SK-N-SH (cell line): ENCODE results near the gene ARID1B. TPM values are rescaled to one million over a fixed set of nuclear protein-coding genes. Genes with fewer than 3 reads are reported as not detected.

ENCODE experiments used
- CTCF ChIA-PET: fragments of 300-600, 350-600 bp; formaldehyde crosslinking; extraction: SDS; loops from one replicate; lab custom pipeline; 2021; lab: Yijun Ruan, JAX
- POLR2A ChIA-PET: fragments of 350-600 bp; sonication (Branson Sonifier 250); formaldehyde crosslinking; extraction: SDS; loops from one replicate; lab custom pipeline; 2020; ENCODE audit warnings: antibody characterized with exemption, inconsistent platforms; lab: Yijun Ruan, JAX
- DNase-seq: peaks from one replicate; pipeline ENCODE4 v3.0.0; 2012
- H2AFZ ChIP-seq: fragments of 200-600 bp; sonication (generic); 2 replicates; pipeline ENCODE4 v1.8.1; 2016; ENCODE audit warnings: antibody characterized with exemption, mild to moderate bottlenecking, low read depth
- H3F3A ChIP-seq: fragments of 200-600 bp; sonication (generic); replicated peaks from 2 replicates; pipeline ENCODE3; 2016; ENCODE audit warnings: antibody characterized with exemption, mild to moderate bottlenecking; ENCODE audit not compliant: insufficient read depth
- H3K27ac ChIP-seq, 2 experiments: fragments of 200-500 bp in 1 of 2; fragments of 200-600 bp in 1 of 2; sonication (Bioruptor generic) in 1 of 2; sonication (generic), shearing (Covaris generic) in 1 of 2; 2 replicates each; pipeline versions ENCODE4 v1.5.1 to v1.6.1; 2014 to 2016; ENCODE audit warnings: low read depth in 2 of 2, inconsistent platforms in 1 of 2, low read length in 1 of 2, mild to moderate bottlenecking in 1 of 2, mixed read lengths in 1 of 2
- H3K27me3 ChIP-seq: fragments of 200-600 bp; sonication (generic), shearing (Covaris generic); 2 replicates; pipeline ENCODE4 v1.6.1; 2016; ENCODE audit warnings: mixed run types; ENCODE audit not compliant: insufficient read depth
- H3K36me3 ChIP-seq, 2 experiments: fragments of 200-500 bp in 1 of 2; fragments of 200-600 bp in 1 of 2; sonication (Bioruptor generic) in 1 of 2; sonication (generic) in 1 of 2; replicated peaks in 1 of 2; 2 replicates each; pipeline versions ENCODE3 to v1.5.1; 2014 to 2016; ENCODE audit warnings: low read length in 1 of 2, mild to moderate bottlenecking in 1 of 2; ENCODE audit not compliant: insufficient read depth in 2 of 2, control insufficient read depth in 1 of 2
- H3K4me1 ChIP-seq, 2 experiments: fragments of 200-500 bp in 1 of 2; fragments of 200-600 bp in 1 of 2; sonication (Bioruptor generic) in 1 of 2; sonication (generic), shearing (Covaris generic) in 1 of 2; 2 replicates each; pipeline versions ENCODE4 v1.5.1 to v1.6.1; 2014 to 2016; ENCODE audit warnings: low read depth in 1 of 2, low read length in 1 of 2, mixed run types in 1 of 2; ENCODE audit not compliant: insufficient read depth in 2 of 2, control insufficient read depth in 1 of 2
- H3K4me2 ChIP-seq: fragments of 200-600 bp; sonication (generic), shearing (Covaris generic); 2 replicates; pipeline ENCODE4 v1.6.1; 2017; ENCODE audit warnings: mixed run types
- H3K4me3 ChIP-seq, 2 experiments: fragments of 200-500 bp in 1 of 2; fragments of 200-600 bp in 1 of 2; sonication (Bioruptor generic) in 1 of 2; sonication (generic), shearing (Covaris generic) in 1 of 2; 2 replicates each; pipeline versions ENCODE4 v1.5.1 to v1.8.1; 2014 to 2016; ENCODE audit warnings: low read depth in 2 of 2, inconsistent platforms in 1 of 2, low read length in 1 of 2, mild to moderate bottlenecking in 1 of 2, mixed read lengths in 1 of 2, moderate library complexity in 1 of 2
- H3K79me2 ChIP-seq: fragments of 200-600 bp; sonication (generic); 2 replicates; pipeline ENCODE4 v1.8.1; 2017; ENCODE audit warnings: mild to moderate bottlenecking; ENCODE audit not compliant: insufficient read depth
- H3K9ac ChIP-seq: fragments of 200-600 bp; sonication (generic); 2 replicates; pipeline ENCODE4 v1.6.1; 2017; ENCODE audit warnings: mixed run types
- H3K9me2 ChIP-seq: fragments of 200-600 bp; sonication (generic); 2 replicates; pipeline ENCODE4 v1.6.1; 2017; ENCODE audit warnings: mixed run types
- H3K9me3 ChIP-seq: fragments of 200-600 bp; sonication (generic); 2 replicates; pipeline ENCODE4 v1.6.1; 2017; ENCODE audit warnings: mixed run types, mild to moderate bottlenecking, moderate library complexity
- H4K20me1 ChIP-seq: fragments of 200-600 bp; sonication (generic); 2 replicates; pipeline ENCODE4 v1.6.1; 2017; ENCODE audit warnings: mild to moderate bottlenecking, mixed run types; ENCODE audit not compliant: insufficient read depth
- FOXJ3 ChIP-seq: sonication (generic); formaldehyde crosslinking; IDR thresholded peaks from 2 replicates; pipeline ENCODE4 v1.5.1; 2020; ENCODE audit warnings: mild to moderate bottlenecking, missing genetic modification reagents
- GABPA ChIP-seq: IDR thresholded peaks from 2 replicates; pipeline ENCODE4 v1.4.0; 2012; ENCODE audit warnings: low read depth, mild to moderate bottlenecking
- GATA2 ChIP-seq: sonication (generic); formaldehyde crosslinking; IDR thresholded peaks from 2 replicates; pipeline ENCODE4 v1.5.0; 2020; ENCODE audit warnings: mild to moderate bottlenecking, missing genetic modification reagents
- MEF2A ChIP-seq: IDR thresholded peaks from 2 replicates; pipeline ENCODE4 v1.4.0; 2012; ENCODE audit warnings: low read depth, borderline replicate concordance
- NFIC ChIP-seq: IDR thresholded peaks from 2 replicates; pipeline ENCODE4 v1.4.0; 2012; ENCODE audit warnings: borderline replicate concordance
- RAD21 ChIP-seq: IDR thresholded peaks from 2 replicates; pipeline ENCODE4 v1.6.1; 2012; ENCODE audit warnings: mild to moderate bottlenecking, low read length
- RFX5 ChIP-seq: IDR thresholded peaks from 2 replicates; pipeline ENCODE4 v1.6.1; 2012; ENCODE audit warnings: mild to moderate bottlenecking, improper control_type of control experiment, low read length
- SMC3 ChIP-seq: IDR thresholded peaks from 2 replicates; pipeline ENCODE4 v1.6.1; 2012; ENCODE audit warnings: low read depth, low read length, improper control_type of control experiment
- TAF1 ChIP-seq: IDR thresholded peaks from 2 replicates; pipeline ENCODE4 v1.6.1; 2012; ENCODE audit warnings: low read depth, mild to moderate bottlenecking, low read length, moderate library complexity, borderline replicate concordance
- TEAD4 ChIP-seq: IDR thresholded peaks from 2 replicates; pipeline ENCODE4 v1.4.0; 2012; ENCODE audit warnings: mild to moderate bottlenecking, borderline replicate concordance; ENCODE audit not compliant: insufficient read depth
- WGBS: methylation state at CpG from one replicate; pipeline ENCODE4 v1.1.6; 2017; ENCODE audit warnings: low lambda C conversion rate; 5-methylcytosine and 5-hydroxymethylcytosine counted together
- polyA plus RNA-seq, 3 experiments: library from polyadenylated mRNA; depleted of rRNA; stranded (reverse); fragments of >200 nt; gene quantifications; 2 replicates each; pipeline ENCODE4 v1.2.3, GENCODE V29; 2012
- TF ChIP-seq, protein P1 (sequence below): fragments of 150-350 bp; IDR thresholded peaks from 2 replicates; pipeline ENCODE4 v1.6.1; 2016; ENCODE audit warnings: mild to moderate bottlenecking, low read depth, low read length
- TF ChIP-seq, protein P2 (sequence below): IDR thresholded peaks from 2 replicates; pipeline ENCODE4 v1.4.0; 2012; ENCODE audit warnings: low read depth, borderline replicate concordance
- TF ChIP-seq, protein P3 (sequence below): IDR thresholded peaks from 2 replicates; pipeline ENCODE4 v1.6.1; 2012; ENCODE audit warnings: mild to moderate bottlenecking, low read depth, low read length, moderate library complexity

ARID1B gene
- polyA plus RNA-seq, 1 of the 3 experiments (the other 2 are of a cell fraction), result 13.6 TPM

DNA sequence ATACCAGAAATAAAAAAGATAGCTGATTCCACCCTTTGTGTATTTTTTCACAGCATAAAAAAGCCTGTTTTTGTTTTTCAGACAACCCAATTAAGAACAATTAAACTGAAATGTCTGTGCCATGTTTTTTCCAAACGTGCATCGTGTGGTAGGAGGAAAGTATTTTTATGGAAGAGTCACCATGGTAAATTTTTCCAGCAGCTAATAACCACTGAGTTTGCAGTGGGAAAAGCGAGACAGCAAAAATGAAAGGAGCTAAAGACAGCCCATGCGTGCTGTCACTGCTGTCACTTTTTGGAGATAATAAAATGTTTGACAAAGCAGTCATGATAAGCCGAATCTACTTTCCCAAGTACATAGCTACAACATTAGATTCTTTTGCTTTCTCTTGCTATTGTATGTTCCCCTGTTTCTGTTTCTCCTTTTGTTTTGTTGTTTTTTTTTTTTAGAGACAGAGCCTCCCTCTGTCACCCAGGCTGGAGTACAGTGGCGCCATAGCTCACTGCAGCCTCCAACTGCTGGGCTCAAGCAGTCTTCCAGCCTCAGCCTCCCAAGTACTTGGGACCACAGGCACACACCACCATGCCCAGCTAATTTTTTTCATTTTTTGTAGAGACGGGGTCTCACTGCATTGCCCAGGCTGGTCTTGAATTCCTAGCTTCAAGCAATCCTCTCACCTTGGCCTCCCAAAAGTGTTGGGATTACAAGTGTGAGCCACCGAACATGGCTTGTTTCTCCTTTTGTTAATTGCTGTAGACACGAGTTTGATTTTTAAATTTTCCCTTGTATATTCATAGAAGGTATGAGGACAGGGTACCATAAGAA is 284.8 kb downstream of the ARID1B start:
- WGBS, result 93% methylated on average over 9 of the region's 9 CpGs
- H3K9me2 ChIP-seq, result no peaks in the 10 kb centered on the region
- ChIA-PET CTCF (interaction anchor here (0.7 to 3.5 kb wide), 4 partner anchors 10 to 122 kb away, joined by 3 to 16 read pairs (median 4); no protein-coding TSS in a partner anchor), POLR2A (no interaction called here)
- H3K9ac ChIP-seq, result no peak overlapping the region
- H3F3A ChIP-seq, result peaks cover 8% of the 10 kb centered on the region
- no peak for DNase-seq
- no peak overlapping the region for H3K4me3 ChIP-seq
- no peak overlapping the region for H2AFZ ChIP-seq
- H3K4me1 ChIP-seq, result peaks cover 12 to 18% of the 10 kb centered on the region in 2 experiments; a peak in 3 of 4 replicates
- H3K27me3 ChIP-seq, result no peaks in the 10 kb centered on the region
- no peak for TF ChIP-seq GABPA
- no peak for TF ChIP-seq MEF2A
- TF ChIP-seq, protein P1, sequence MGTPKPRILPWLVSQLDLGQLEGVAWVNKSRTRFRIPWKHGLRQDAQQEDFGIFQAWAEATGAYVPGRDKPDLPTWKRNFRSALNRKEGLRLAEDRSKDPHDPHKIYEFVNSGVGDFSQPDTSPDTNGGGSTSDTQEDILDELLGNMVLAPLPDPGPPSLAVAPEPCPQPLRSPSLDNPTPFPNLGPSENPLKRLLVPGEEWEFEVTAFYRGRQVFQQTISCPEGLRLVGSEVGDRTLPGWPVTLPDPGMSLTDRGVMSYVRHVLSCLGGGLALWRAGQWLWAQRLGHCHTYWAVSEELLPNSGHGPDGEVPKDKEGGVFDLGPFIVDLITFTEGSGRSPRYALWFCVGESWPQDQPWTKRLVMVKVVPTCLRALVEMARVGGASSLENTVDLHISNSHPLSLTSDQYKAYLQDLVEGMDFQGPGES, result no peak
- no peak for TF ChIP-seq TEAD4
- TF ChIP-seq TAF1, result no peak
- TF ChIP-seq, protein P2, sequence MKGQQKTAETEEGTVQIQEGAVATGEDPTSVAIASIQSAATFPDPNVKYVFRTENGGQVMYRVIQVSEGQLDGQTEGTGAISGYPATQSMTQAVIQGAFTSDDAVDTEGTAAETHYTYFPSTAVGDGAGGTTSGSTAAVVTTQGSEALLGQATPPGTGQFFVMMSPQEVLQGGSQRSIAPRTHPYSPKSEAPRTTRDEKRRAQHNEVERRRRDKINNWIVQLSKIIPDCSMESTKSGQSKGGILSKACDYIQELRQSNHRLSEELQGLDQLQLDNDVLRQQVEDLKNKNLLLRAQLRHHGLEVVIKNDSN, result no peak
- no peak for TF ChIP-seq NFIC
- TF ChIP-seq SMC3, result no peak
- TF ChIP-seq, protein P3, sequence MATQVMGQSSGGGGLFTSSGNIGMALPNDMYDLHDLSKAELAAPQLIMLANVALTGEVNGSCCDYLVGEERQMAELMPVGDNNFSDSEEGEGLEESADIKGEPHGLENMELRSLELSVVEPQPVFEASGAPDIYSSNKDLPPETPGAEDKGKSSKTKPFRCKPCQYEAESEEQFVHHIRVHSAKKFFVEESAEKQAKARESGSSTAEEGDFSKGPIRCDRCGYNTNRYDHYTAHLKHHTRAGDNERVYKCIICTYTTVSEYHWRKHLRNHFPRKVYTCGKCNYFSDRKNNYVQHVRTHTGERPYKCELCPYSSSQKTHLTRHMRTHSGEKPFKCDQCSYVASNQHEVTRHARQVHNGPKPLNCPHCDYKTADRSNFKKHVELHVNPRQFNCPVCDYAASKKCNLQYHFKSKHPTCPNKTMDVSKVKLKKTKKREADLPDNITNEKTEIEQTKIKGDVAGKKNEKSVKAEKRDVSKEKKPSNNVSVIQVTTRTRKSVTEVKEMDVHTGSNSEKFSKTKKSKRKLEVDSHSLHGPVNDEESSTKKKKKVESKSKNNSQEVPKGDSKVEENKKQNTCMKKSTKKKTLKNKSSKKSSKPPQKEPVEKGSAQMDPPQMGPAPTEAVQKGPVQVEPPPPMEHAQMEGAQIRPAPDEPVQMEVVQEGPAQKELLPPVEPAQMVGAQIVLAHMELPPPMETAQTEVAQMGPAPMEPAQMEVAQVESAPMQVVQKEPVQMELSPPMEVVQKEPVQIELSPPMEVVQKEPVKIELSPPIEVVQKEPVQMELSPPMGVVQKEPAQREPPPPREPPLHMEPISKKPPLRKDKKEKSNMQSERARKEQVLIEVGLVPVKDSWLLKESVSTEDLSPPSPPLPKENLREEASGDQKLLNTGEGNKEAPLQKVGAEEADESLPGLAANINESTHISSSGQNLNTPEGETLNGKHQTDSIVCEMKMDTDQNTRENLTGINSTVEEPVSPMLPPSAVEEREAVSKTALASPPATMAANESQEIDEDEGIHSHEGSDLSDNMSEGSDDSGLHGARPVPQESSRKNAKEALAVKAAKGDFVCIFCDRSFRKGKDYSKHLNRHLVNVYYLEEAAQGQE, result no peak
- no peak for TF ChIP-seq FOXJ3 (CRISPR knock-in tag)
- TF ChIP-seq RAD21, result no peak
- TF ChIP-seq RFX5, result no peak
- no peak for TF ChIP-seq GATA2 (CRISPR knock-in tag)
- H3K36me3 ChIP-seq, result no peaks in the 10 kb centered on the region
- H3K4me2 ChIP-seq, result no peak overlapping the region
- H4K20me1 ChIP-seq, result peaks cover 15% of the 10 kb centered on the region; the same call in 1 of the 2 replicates
- no peaks in the 10 kb centered on the region for H3K9me3 ChIP-seq
- H3K27ac ChIP-seq, result no peak overlapping the region
- H3K79me2 ChIP-seq, result peaks cover 49% of the 10 kb centered on the region
